Heart right ventricle (tissue), 16 donors: ENCODE data around the gene TAS2R30. TPM values are rescaled to one million over a fixed set of nuclear protein-coding genes. Genes with fewer than 3 reads are reported as not detected.

Experiments
- ATAC-seq, 8 donors: fragments of 200-7000 bp; cut with Tn5 transposase; one replicate each; pipeline ENCODE4 v1.9.1; 2020; ENCODE audit warnings: mild to moderate bottlenecking in 8 of 8, moderate library complexity in 8 of 8, moderate number of reproducible peaks in 1 of 8
- DNase-seq, 2 donors: peaks; one replicate each; pipeline ENCODE4 v3.0.0-alpha.2; 2020
- H3K27ac ChIP-seq, 10 donors: fragments of 200-600 bp; sonication (generic) in 2 of 10; one replicate each; pipeline versions ENCODE4 v1.5.0 to v1.8.0; 2020 to 2022; ENCODE audit warnings: mild to moderate bottlenecking in 3 of 10
- H3K27me3 ChIP-seq, 7 donors: fragments of 200-600 bp; one replicate each; pipeline ENCODE4 v1.8.0; 2021 to 2022; ENCODE audit warnings: mild to moderate bottlenecking in 2 of 7
- H3K36me3 ChIP-seq, 9 donors: fragments of 200-600 bp; sonication (generic) in 1 of 9; one replicate each; pipeline versions ENCODE4 v1.5.0 to v1.8.0; 2020 to 2022; ENCODE audit warnings: mild to moderate bottlenecking in 2 of 9
- H3K4me1 ChIP-seq, 9 donors: fragments of 200-600 bp; sonication (generic) in 1 of 9; one replicate each; pipeline versions ENCODE4 v1.5.0 to v1.8.0; 2020 to 2022; ENCODE audit warnings: mild to moderate bottlenecking in 4 of 9
- H3K4me3 ChIP-seq, 10 donors: fragments of 200-600 bp; sonication (generic) in 2 of 10; one replicate each; pipeline versions ENCODE4 v1.5.0 to v1.8.0; 2020 to 2022; ENCODE audit warnings: mild to moderate bottlenecking in 7 of 10, moderate library complexity in 2 of 10
- H3K9me3 ChIP-seq, 11 donors: fragments of 200-600 bp in 10 of 11; sonication (generic) in 2 of 11; one replicate each; pipeline versions ENCODE4 v1.5.0 to v1.8.0; 2013 to 2022; ENCODE audit warnings: mild to moderate bottlenecking in 2 of 11, control low read depth in 1 of 11, moderate library complexity in 1 of 11
- CTCF ChIP-seq, 9 donors: fragments of 200-600 bp; sonication (generic) in 2 of 9; IDR thresholded peaks; one replicate each; pipeline versions ENCODE4 v1.5.0 to v1.8.0; 2021 to 2022; ENCODE audit warnings: antibody characterized with exemption in 9 of 9, mild to moderate bottlenecking in 5 of 9, moderate library complexity in 1 of 9
- WGBS, 2 donors: extraction: QIAGEN DNeasy Blood & Tissue Kit; methylation state at CpG; one replicate each; pipeline ENCODE4 v1.1.7; 2013; ENCODE audit warnings: inconsistent platforms in 1 of 2; 5-methylcytosine and 5-hydroxymethylcytosine counted together
- intact Hi-C, 10 donors: fragments of 100-400 bp; cut with DNase I; formaldehyde crosslinking; loops; one replicate each; pipeline versions ENCODE4 v1.11.1 to v1.14.2; 2022
- polyA plus RNA-seq, 2 donors: library from polyadenylated mRNA; stranded (reverse); fragments of 200-250 nt; gene quantifications; one replicate each; pipeline ENCODE4 v1.2.3, GENCODE V29; 2013
- total RNA-seq, 10 donors: library from RNA; stranded (reverse); fragmentation: NEBNext Ultra II Directional in 3 of 10; extraction: Animal tissue kit (Norgen Biotek cat#: 25700) in 3 of 10; gene quantifications; one replicate each; pipeline versions ENCODE4 v1.2.1 to v1.2.4, GENCODE V29; 2021 to 2023
- donor health status: Arrhythmogenic right ventricular cardiomyopathy.
- donor health status: ischemic (EF 13 %, LVEDD 7.1; RV severe dilation, severe dysfunction).
- donor health status: healthy with polysubstance abuse.
- donor health status: DM: no; HTN: yes; CAD: no.
- donor health status: DM: no; HTN: no; CAD: no.
- donor health status: ischemic (EF 25% LVEDD 6.9; RV normal size, moderate dysfunction).
- donor health status: ischemic (EF 25% LVEDD 5.7; RV mildly dilated, moderate dysfunction).
- donor health status: healthy.
- donor health status: DM: yes; HTN: yes; CAD: no.
- donor health status: Ischemic cardiomyopathy.
- donor health status: ischemic (EF 35%, LVEDD 5.7; RV mildly dilated, moderate dysfunction).
- donor health status: nonischemic (EF 11% LVEDD 7.7; RV severe dilation, severe dysfunction).
- donor health status: DM: yes; HTN: yes; CAD: no.
- donor health status: PGD.
- donor health status: ischemic (EF 29% LVEDD 5.4; RV normal size, mild dysfunction).
- donor health status: nonischemic (EF 23%, LVEDD 6.1; RV moderate dilation, normal function).

Gene TAS2R30
- total and polyA plus RNA-seq, 12 donors, result 0.60 to 1.5 (median 1.0) TPM; not detected in 2

GRCh38 chr12:11166300-11166699, 31.9 kb upstream of the TAS2R30 start:
- intact Hi-C loops, result loop anchor here in 1 of 10 donors (10.0 kb wide), 1 partner anchor 101 kb away; the partner anchor contains the start of gene TAS2R46

DNA sequence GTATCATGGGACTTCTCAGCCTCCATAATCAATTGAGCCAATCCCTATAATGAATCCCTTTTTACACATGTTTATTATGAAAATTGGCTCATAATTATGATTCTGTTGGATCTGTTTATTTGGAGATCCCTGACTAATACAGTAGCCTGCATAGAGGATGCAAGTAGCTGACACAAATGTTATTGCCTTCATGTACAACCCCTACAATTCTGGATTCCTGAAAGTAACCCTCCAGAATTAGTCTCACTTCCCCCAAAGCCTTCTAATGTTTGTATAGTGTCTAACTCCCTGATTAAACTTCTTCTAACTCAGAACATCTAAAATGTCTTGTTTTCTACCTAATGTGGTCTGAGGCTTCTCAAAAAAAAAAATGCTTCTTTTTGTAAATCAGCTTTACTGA, 29.9 kb upstream of the TAS2R30 start:
- no peak overlapping the region for H3K4me3 ChIP-seq
- peaks cover 3 to 33% (median 11%) of the 10 kb centered on the region in 9 donors for H3K4me1 ChIP-seq
- H3K9me3 ChIP-seq, result no peaks in the 10 kb centered on the region
- H3K27ac ChIP-seq, result no peak overlapping the region
- H3K36me3 ChIP-seq, result peaks cover 0 to 39% (median 0%) of the 10 kb centered on the region in 9 donors
- H3K27me3 ChIP-seq, result no peaks in the 10 kb centered on the region
- DNase-seq, result no peak
- intact Hi-C loops, result loop anchor here in 1 of 10 donors (10.0 kb wide), 1 partner anchor 100 kb away; the partner anchor contains the start of gene TAS2R46
- no peak for TF ChIP-seq CTCF (IDR thresholded peaks at IDR 0.05)
- no peak for ATAC-seq

More at GRCh38 chr12:11166300-11166699, 31.9 kb upstream of the TAS2R30 start:
- peaks cover 3 to 43% (median 24%) of the 10 kb centered on the region in 9 donors for H3K4me1 ChIP-seq
- no peaks in the 10 kb centered on the region for H3K27me3 ChIP-seq
- no peaks in the 10 kb centered on the region for H3K9me3 ChIP-seq
- no peak overlapping the region for H3K27ac ChIP-seq
- DNase-seq (no peak), ATAC-seq (no peak)
- no peak for TF ChIP-seq CTCF (IDR thresholded peaks at IDR 0.05)
- no peak overlapping the region for H3K4me3 ChIP-seq
- peaks cover 0 to 34% (median 0%) of the 10 kb centered on the region in 9 donors for H3K36me3 ChIP-seq

DNA sequence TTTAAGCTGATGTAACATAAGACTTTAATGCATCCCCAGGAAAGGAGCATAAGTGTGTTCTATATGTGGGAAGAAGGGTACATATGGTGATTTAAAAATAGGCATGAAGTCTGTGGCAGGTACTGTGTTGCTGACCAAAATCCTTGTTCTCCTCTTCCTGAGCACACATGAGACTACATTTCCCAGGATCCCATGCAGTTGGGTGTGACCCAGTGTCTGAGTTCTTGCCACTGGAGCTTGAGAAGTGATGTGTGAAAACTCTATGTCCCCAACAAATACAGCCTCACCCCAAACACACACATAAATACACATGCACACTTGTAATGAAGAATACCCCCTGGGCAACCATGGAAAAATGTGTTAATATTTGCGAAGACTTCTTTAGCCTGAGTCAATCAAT, 28.1 kb upstream of the TAS2R30 start:
- peaks cover 0 to 35% (median 0%) of the 10 kb centered on the region in 9 donors for H3K36me3 ChIP-seq
- H3K4me1 ChIP-seq, result peaks cover 0 to 37% (median 8%) of the 10 kb centered on the region in 9 donors
- TF ChIP-seq CTCF (IDR thresholded peaks at IDR 0.05), result no peak
- H3K4me3 ChIP-seq, result no peak overlapping the region
- DNase-seq, result no peak
- intact Hi-C loops, result loop anchor here in 1 of 10 donors (10.0 kb wide), 1 partner anchor 98 kb away; the partner anchor contains the start of gene TAS2R46
- ATAC-seq, result no peak
- 94 to 98% methylated on average over 1 of the region's 1 CpG for WGBS, 2 donors
- H3K27me3 ChIP-seq, result no peaks in the 10 kb centered on the region
- H3K9me3 ChIP-seq, result no peaks in the 10 kb centered on the region
- H3K27ac ChIP-seq, result no peak overlapping the region

DNA sequence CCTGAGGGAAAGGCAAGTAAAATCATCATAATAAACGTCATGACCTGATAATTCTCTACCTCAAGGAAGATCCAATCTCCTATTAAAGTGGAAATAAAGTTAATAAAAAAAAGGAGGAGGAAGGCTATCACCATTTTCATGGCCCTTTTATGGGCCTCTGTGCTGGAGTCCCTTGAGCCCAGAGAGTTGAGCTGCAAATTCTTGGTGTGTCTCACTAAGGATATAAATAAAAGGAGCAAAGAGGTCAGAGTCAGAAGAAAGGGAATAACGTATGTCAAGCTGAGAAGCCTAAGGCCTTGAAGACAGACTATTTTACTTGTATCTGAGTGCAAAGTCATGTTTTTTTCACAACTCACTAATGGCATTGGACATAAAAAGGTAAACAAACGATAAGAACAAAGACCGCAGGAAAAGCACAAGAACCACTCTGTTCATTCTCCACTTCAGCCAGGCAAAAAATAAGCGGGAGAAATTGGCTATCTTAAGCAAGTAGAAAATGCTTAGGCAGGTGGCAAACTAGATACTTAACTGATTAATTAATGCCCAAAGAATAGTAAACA, 24.5 kb upstream of the TAS2R30 start:
- Histone ChIP-seq H3K27ac (peak overlapping the region in 2 of 10 donors; percentile 5 to 6), H3K4me3 (no peak overlapping the region), H3K9me3 (peaks cover 0 to 24% (median 0%) of the 10 kb centered on the region in 11 donors), H3K27me3 (no peaks in the 10 kb centered on the region), H3K36me3 (peaks cover 0 to 27% (median 0%) of the 10 kb centered on the region in 9 donors), H3K4me1 (peaks cover 0 to 33% (median 8%) of the 10 kb centered on the region in 9 donors)
- intact Hi-C loops, result no loop called here
- ATAC-seq (peak in 3 of 8 donors; percentile 55 to 65 (median 61)), DNase-seq (no peak)
- WGBS, 2 donors, result 47 to 53% methylated on average over 5 of the region's 5 CpGs
- no peak for TF ChIP-seq CTCF (IDR thresholded peaks at IDR 0.05)
